Testis (tissue), 3 donors: ENCODE data around the gene LYRM7. TPM values are rescaled to one million over a fixed set of nuclear protein-coding genes. Genes with fewer than 3 reads are reported as not detected.

Experiments
- DNase-seq: peaks from one replicate; pipeline ENCODE4 v3.0.0-alpha.2; 2019
- H3K27ac ChIP-seq, 2 donors: fragments of 200-600 bp; sonication (generic); one replicate each; pipeline ENCODE4 v1.5.1; 2019
- H3K27me3 ChIP-seq: fragments of 200-600 bp; sonication (generic); one replicate; pipeline ENCODE4 v1.5.1; 2019
- H3K36me3 ChIP-seq: fragments of 200-600 bp; sonication (generic); one replicate; pipeline ENCODE4 v1.5.1; 2017; ENCODE audit warnings: low read depth; ENCODE audit errors: missing control alignments
- H3K4me1 ChIP-seq: fragments of 200-600 bp; sonication (generic); one replicate; pipeline ENCODE4 v1.5.1; 2019
- H3K4me3 ChIP-seq, 2 donors: fragments of 200-600 bp; sonication (generic); one replicate each; pipeline ENCODE4 v1.5.1; 2017 to 2019
- H3K9me3 ChIP-seq: fragments of 200-600 bp; sonication (generic); one replicate; pipeline ENCODE4 v1.5.1; 2017
- CTCF ChIP-seq, 3 experiments: fragments of 450-650 bp in 2 of 3; fragments of 200-600 bp in 1 of 3; sonication (generic) in 1 of 3; IDR thresholded peaks; one replicate each; pipeline ENCODE4 v1.5.1; 2016 to 2019; ENCODE audit warnings: antibody characterized with exemption in 3 of 3, mild to moderate bottlenecking in 2 of 3, moderate library complexity in 1 of 3
- POLR2A ChIP-seq: fragments of 450-650 bp; IDR thresholded peaks from one replicate; pipeline ENCODE4 v1.6.1; 2017; ENCODE audit warnings: antibody characterized with exemption, mild to moderate bottlenecking, moderate library complexity
- WGBS, 2 donors: methylation state at CpG; one replicate each; pipeline ENCODE4 v1.1.5; 2018; 5-methylcytosine and 5-hydroxymethylcytosine counted together
- intact Hi-C: fragments of 100-400 bp; cut with DNase I; formaldehyde crosslinking; loops from one replicate; pipeline ENCODE4 v1.15.1; 2023; ENCODE audit warnings: low total_unique reads
- polyA plus RNA-seq: library from polyadenylated mRNA; stranded (reverse); fragments of 350-450 nt; fragmentation: Illumina TruSeq; extraction: RNeasy Lipid Tissue Mini Kit (QIAGEN cat#74804); gene quantifications from one replicate; pipeline ENCODE4 v1.2.3, GENCODE V29; 2014; ENCODE audit warnings: low read depth, low replicate concordance; ENCODE audit not compliant: insufficient read depth
- total RNA-seq, 2 donors: library from RNA; depleted of rRNA; stranded (reverse); fragments of >200 nt; gene quantifications; one replicate each; pipeline ENCODE4 v1.2.3, GENCODE V29; 2016

LYRM7 gene
- total and polyA plus RNA-seq, 3 donors from 2014 or later: 12.1 to 14.4 (median 13.2) TPM

DNA sequence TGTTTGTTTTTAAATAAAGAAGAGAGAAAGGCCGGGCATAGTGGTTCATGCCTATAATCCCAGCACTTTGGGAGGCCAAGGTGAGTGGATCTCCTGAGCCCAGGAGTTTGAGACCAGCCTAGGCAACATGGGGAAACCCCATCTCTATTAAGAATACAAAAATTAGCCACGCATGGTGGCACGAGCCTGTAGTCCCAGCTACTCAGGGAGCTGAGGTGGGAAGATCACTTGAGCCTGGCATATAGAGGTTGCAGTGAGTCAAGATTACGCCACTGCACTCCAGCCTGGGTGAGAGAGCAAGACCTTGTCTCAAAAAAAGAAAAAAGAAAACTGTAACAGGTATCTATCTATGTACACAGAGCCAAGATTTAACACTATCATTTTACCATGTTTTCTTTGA is 58.9 kb downstream of the LYRM7 start:
- intact Hi-C loops: no loop called here
- no peaks in the 10 kb centered on the region for H3K36me3 ChIP-seq
- no peak for DNase-seq
- WGBS, 2 donors: 81 to 91% methylated on average over 4 of the region's 4 CpGs
- H3K27ac ChIP-seq: no peak overlapping the region
- no peaks in the 10 kb centered on the region for H3K9me3 ChIP-seq
- no peak overlapping the region for H3K4me3 ChIP-seq
- no peaks in the 10 kb centered on the region for H3K27me3 ChIP-seq
- no peak for TF ChIP-seq POLR2A
- TF ChIP-seq CTCF (IDR thresholded peaks at IDR 0.05): no peak
- H3K4me1 ChIP-seq: peaks cover 8% of the 10 kb centered on the region

- intact Hi-C loops: no loop called here
- no peak overlapping the region for H3K27ac ChIP-seq
- H3K4me3 ChIP-seq: no peak overlapping the region
- DNase-seq: no peak
- H3K27me3 ChIP-seq: no peaks in the 10 kb centered on the region
- TF ChIP-seq CTCF (IDR thresholded peaks at IDR 0.05): no peak
- no peak for TF ChIP-seq POLR2A
- no peaks in the 10 kb centered on the region for H3K36me3 ChIP-seq
- H3K4me1 ChIP-seq: no peaks in the 10 kb centered on the region
- 82 to 92% methylated on average over 5 of the region's 5 CpGs for WGBS, 2 donors
- H3K9me3 ChIP-seq: no peaks in the 10 kb centered on the region
Observed at GRCh38 chr5:131230406-131230805, 59.7 kb downstream of the LYRM7 start.

GRCh38 chr5:131239686-131240085 is 68.9 kb downstream of the LYRM7 start:
- TF ChIP-seq CTCF (IDR thresholded peaks at IDR 0.05) (no peak), POLR2A (no peak)
- 67 to 76% methylated on average over 1 of the region's 1 CpG for WGBS, 2 donors
- intact Hi-C loops: no loop called here
- Histone ChIP-seq H3K36me3 (no peaks in the 10 kb centered on the region), H3K4me1 (peaks cover under 1% of the 10 kb centered on the region), H3K27ac (no peak overlapping the region), H3K4me3 (no peak overlapping the region), H3K9me3 (no peaks in the 10 kb centered on the region), H3K27me3 (no peaks in the 10 kb centered on the region)
- no peak for DNase-seq

GRCh38 chr5:131242728-131243255 is 72.0 kb downstream of the LYRM7 start:
- H3K4me1 ChIP-seq: peaks cover 5% of the 10 kb centered on the region
- no peaks in the 10 kb centered on the region for H3K36me3 ChIP-seq
- no peaks in the 10 kb centered on the region for H3K27me3 ChIP-seq
- no peak overlapping the region for H3K27ac ChIP-seq
- intact Hi-C loops: no loop called here
- H3K9me3 ChIP-seq: no peaks in the 10 kb centered on the region
- H3K4me3 ChIP-seq: no peak overlapping the region
- no peak for DNase-seq
- TF ChIP-seq CTCF (IDR thresholded peaks at IDR 0.05) (no peak), POLR2A (no peak)

DNA sequence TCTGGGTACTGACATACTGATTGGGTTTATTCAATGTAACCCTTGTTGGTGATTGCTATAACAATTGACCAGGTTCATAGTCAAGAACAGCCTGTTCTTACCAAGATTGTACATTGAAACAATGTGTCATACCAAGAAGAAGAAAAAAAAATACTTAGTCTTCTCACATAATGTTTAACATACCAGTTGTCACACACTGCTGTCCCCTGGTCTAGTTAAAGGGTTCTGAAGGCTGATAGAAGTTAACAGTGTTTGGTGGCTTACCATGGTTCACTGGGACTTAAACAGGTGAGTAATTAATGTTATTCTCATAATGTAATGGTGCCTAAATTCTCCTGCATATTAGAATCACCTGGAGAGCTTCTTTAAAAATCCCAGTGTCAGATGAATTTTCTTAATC is 74.6 kb downstream of the LYRM7 start:
- H3K27me3 ChIP-seq: no peaks in the 10 kb centered on the region
- intact Hi-C loops: no loop called here

More for the DNA sequence above, 74.6 kb downstream of the LYRM7 start:
- Histone ChIP-seq H3K4me3 (peak overlapping the region in 1 of 2 donors; percentile 7), H3K4me1 (peaks cover 5% of the 10 kb centered on the region), H3K36me3 (no peaks in the 10 kb centered on the region), H3K27ac (peak overlapping the region; percentile 27 to 59), H3K9me3 (no peaks in the 10 kb centered on the region)
- no peak for DNase-seq
- no peak for TF ChIP-seq POLR2A
- TF ChIP-seq CTCF (IDR thresholded peaks at IDR 0.05): no peak
